ENCODE results near the gene ABO. TPM values are rescaled to one million over a fixed set of nuclear protein-coding genes. Genes with fewer than 3 reads are reported as not detected.

ABO gene
- total RNA-seq, 2 donors from 2014 or later: 3.9 to 9.2 TPM

- no peak for ATAC-seq
- Histone ChIP-seq H3K4me3 (no peak overlapping the region), H3K9me3 (no peaks in the 10 kb centered on the region), H3K4me1 (peaks cover 13% of the 10 kb centered on the region), H3K36me3 (replicated peaks in 1 of 2; ENCODE audit: insufficient read depth in 1 of 2, low read depth in 2 of 2) (no peaks in the 10 kb centered on the region), H3K27ac (no peak overlapping the region), H3K27me3 (no peaks in the 10 kb centered on the region)
- no peak for DNase-seq
- WGBS, 2 donors: 77 to 83% methylated on average over 14 of the region's 14 CpGs
- TF ChIP-seq POLR2A (IDR thresholded peaks at IDR 0.05) (no peak), CTCF (IDR thresholded peaks at IDR 0.05) (no peak)
- intact Hi-C loops (cut with DNase I): no loop called here
These were observed 32.8 kb downstream of the ABO start for GRCh38 chr9:133242241-133242640.

- no peaks in the 10 kb centered on the region for H3K36me3 ChIP-seq (replicated peaks in 1 of 2; ENCODE audit: insufficient read depth in 1 of 2, low read depth in 2 of 2)
- no peaks in the 10 kb centered on the region for H3K27me3 ChIP-seq
- peaks cover 13% of the 10 kb centered on the region for H3K4me1 ChIP-seq
- TF ChIP-seq CTCF (IDR thresholded peaks at IDR 0.05) (no peak), POLR2A (IDR thresholded peaks at IDR 0.05) (no peak)
- H3K9me3 ChIP-seq: no peaks in the 10 kb centered on the region
- no peak for ATAC-seq
- no peak overlapping the region for H3K4me3 ChIP-seq
- DNase-seq: no peak
- intact Hi-C loops (cut with DNase I): no loop called here
- 76 to 86% methylated on average over 15 to 18 of the region's 18 CpGs for WGBS, 2 donors
- H3K27ac ChIP-seq: peak overlapping the region in 2 of 4 donors; percentile 6 to 66
These were observed 35.4 kb downstream of the ABO start for GRCh38 chr9:133239533-133240090.

- intact Hi-C loops (cut with DNase I): no loop called here
- H3K9me3 ChIP-seq: no peaks in the 10 kb centered on the region
- no peaks in the 10 kb centered on the region for H3K27me3 ChIP-seq
- H3K4me1 ChIP-seq: peaks cover 13% of the 10 kb centered on the region
- WGBS, 2 donors: 7% methylated on average over 26 of the region's 26 CpGs; no CpG with 5 or more reads in 1 of the 2 donors
- TF ChIP-seq POLR2A (IDR thresholded peaks at IDR 0.05) (no peak), CTCF (IDR thresholded peaks at IDR 0.05) (peak; percentile 56 to 80 (median 73))
- DNase-seq (peak; percentile 70 to 82 (median 80)), ATAC-seq (peak; percentile 87)
- no peak overlapping the region for H3K4me3 ChIP-seq
- peak overlapping the region in 2 of 4 donors; percentile 6 to 66 for H3K27ac ChIP-seq
- H3K36me3 ChIP-seq (replicated peaks in 1 of 2; ENCODE audit: insufficient read depth in 1 of 2, low read depth in 2 of 2): no peaks in the 10 kb centered on the region
These were observed 36.0 kb downstream of the ABO start for GRCh38 chr9:133238851-133239532.

- TF ChIP-seq CTCF (IDR thresholded peaks at IDR 0.05) (no peak), POLR2A (IDR thresholded peaks at IDR 0.05) (peak in 1 of 3 donors; percentile 13)
- DNase-seq: peak; percentile 40 to 72 (median 68)
- no peaks in the 10 kb centered on the region for H3K36me3 ChIP-seq (replicated peaks in 1 of 2; ENCODE audit: insufficient read depth in 1 of 2, low read depth in 2 of 2)
- no peaks in the 10 kb centered on the region for H3K9me3 ChIP-seq
- H3K27ac ChIP-seq: peak overlapping the region in 2 of 4 donors; percentile 6 to 66
- H3K4me1 ChIP-seq: peaks cover 13% of the 10 kb centered on the region
- 15 to 16% methylated on average over 16 to 25 of the region's 25 CpGs for WGBS, 2 donors
- no peaks in the 10 kb centered on the region for H3K27me3 ChIP-seq
- H3K4me3 ChIP-seq: no peak overlapping the region
- ATAC-seq: peak; percentile 47
- intact Hi-C loops (cut with DNase I): no loop called here
These were observed 36.6 kb downstream of the ABO start for GRCh38 chr9:133238272-133238850.
